ENCODE results near the gene USH2A. TPM values are rescaled to one million over a fixed set of nuclear protein-coding genes. Genes with fewer than 3 reads are reported as not detected.

The USH2A gene
- polyA plus RNA-seq, 3 donors = not detected

DNA sequence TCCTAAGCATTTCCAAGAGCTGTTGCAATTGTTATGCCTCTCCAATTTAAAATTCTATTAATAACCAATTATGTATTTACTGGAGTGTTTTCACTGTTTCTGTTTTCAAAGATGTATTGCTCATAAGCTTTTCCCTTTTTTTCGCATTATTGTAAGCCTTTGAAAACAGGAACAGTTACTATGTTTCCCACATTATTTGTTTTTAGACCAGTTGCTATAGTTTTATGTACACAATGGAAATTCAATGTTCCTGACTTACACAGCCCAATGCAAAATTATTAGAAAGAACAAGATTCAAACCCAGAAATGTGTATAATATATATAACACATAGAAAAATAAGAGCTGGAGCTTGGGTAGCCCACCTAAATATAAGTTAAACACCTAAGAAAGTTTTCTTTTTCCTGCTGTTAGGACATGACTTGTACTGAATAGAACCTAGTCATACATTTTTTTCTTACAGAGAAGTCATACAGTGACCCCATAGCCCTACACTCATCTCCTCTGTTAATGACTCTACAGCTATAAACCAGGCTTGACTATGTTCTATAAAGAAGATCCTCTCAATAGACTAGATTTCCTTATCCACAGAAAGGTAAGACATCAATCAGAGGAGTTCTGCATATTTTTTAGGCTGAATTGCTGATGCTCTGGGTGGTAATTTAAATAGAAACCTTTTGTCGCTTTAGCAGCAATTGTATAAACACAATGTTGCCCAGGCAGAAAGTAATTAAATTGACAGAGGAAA, 299.6 kb downstream of the USH2A start:
- no peak overlapping the region for H3K4me2 ChIP-seq (replicated peaks; ENCODE audit: extremely low read depth, low read length, poor library complexity, severe bottlenecking)
- H3K4me3 ChIP-seq (replicated peaks in 1 of 3; ENCODE audit: low read depth in 2 of 3, low read length in 3 of 3) = no peak overlapping the region
- H3K27me3 Mint-ChIP-seq (ENCODE audit: low read depth in 3 of 3) = peaks cover 1 to 6% (median 1%) of the 10 kb centered on the region in 3 donors
- no peaks in the 10 kb centered on the region for H3K9me3 Mint-ChIP-seq
- WGBS (ENCODE audit: insufficient coverage) = no CpG with 5 or more reads among the region's 2 CpGs
- DNase-seq = no peak
- intact Hi-C loops (cut with micrococcal nuclease) = no loop called here
- no peak for TF ChIP-seq CTCF (IDR thresholded peaks at IDR 0.05)
- H3K4me1 Mint-ChIP-seq = no peaks in the 10 kb centered on the region
- no peak overlapping the region for H3K27ac ChIP-seq (ENCODE audit: low read depth in 1 of 2, low read length in 2 of 2)
- H3K27ac Mint-ChIP-seq = no peak overlapping the region
- no peaks in the 10 kb centered on the region for H4K20me1 ChIP-seq (ENCODE audit: insufficient read depth, low read length)
- H3K4me3 Mint-ChIP-seq = no peak overlapping the region
- no peaks in the 10 kb centered on the region for H3K36me3 ChIP-seq (replicated peaks in 1 of 2; ENCODE audit: control insufficient read depth in 1 of 2, insufficient read depth in 2 of 2, low read length in 2 of 2)
- no peaks in the 10 kb centered on the region for H3K4me1 ChIP-seq (ENCODE audit: control insufficient read depth in 1 of 2, insufficient read depth in 2 of 2, low read length in 2 of 2)
- peaks cover 0 to 2% of the 10 kb centered on the region in 2 donors for H3K27me3 ChIP-seq (ENCODE audit: control insufficient read depth in 2 of 2, insufficient read depth in 2 of 2, low read length in 2 of 2)
- H3K36me3 Mint-ChIP-seq = no peaks in the 10 kb centered on the region
- H2AFZ ChIP-seq (ENCODE audit: insufficient read depth, low read depth, low read length, poor library complexity, severe bottlenecking) = no peak overlapping the region
- H3K79me2 ChIP-seq (ENCODE audit: insufficient read depth, low read length) = no peaks in the 10 kb centered on the region
- H3K9ac ChIP-seq (ENCODE audit: insufficient read depth, low read length, poor library complexity, severe bottlenecking) = no peak overlapping the region
- H3K9me3 ChIP-seq (replicated peaks in 1 of 2; ENCODE audit: control insufficient read depth in 1 of 2, insufficient read depth in 1 of 2, low read length in 2 of 2) = no peaks in the 10 kb centered on the region

GRCh38 chr1:216119600-216119999, 303.6 kb downstream of the USH2A start:
- Mint-ChIP-seq H3K4me3 (no peak overlapping the region), H3K27ac (no peak overlapping the region), H3K36me3 (no peaks in the 10 kb centered on the region), H3K27me3 (ENCODE audit: low read depth in 3 of 3) (peaks cover 0 to 1% (median 1%) of the 10 kb centered on the region in 3 donors), H3K9me3 (no peaks in the 10 kb centered on the region), H3K4me1 (no peaks in the 10 kb centered on the region)
- Histone ChIP-seq H3K36me3 (replicated peaks in 1 of 2; ENCODE audit: control insufficient read depth in 1 of 2, insufficient read depth in 2 of 2, low read length in 2 of 2) (no peaks in the 10 kb centered on the region), H3K27ac (ENCODE audit: low read depth in 1 of 2, low read length in 2 of 2) (no peak overlapping the region), H3K79me2 (ENCODE audit: insufficient read depth, low read length) (no peaks in the 10 kb centered on the region), H3K4me2 (replicated peaks; ENCODE audit: extremely low read depth, low read length, poor library complexity, severe bottlenecking) (no peak overlapping the region), H3K4me1 (ENCODE audit: control insufficient read depth in 1 of 2, insufficient read depth in 2 of 2, low read length in 2 of 2) (no peaks in the 10 kb centered on the region), H3K4me3 (replicated peaks in 1 of 3; ENCODE audit: low read depth in 2 of 3, low read length in 3 of 3) (no peak overlapping the region), H3K9ac (ENCODE audit: insufficient read depth, low read length, poor library complexity, severe bottlenecking) (no peak overlapping the region), H3K27me3 (ENCODE audit: control insufficient read depth in 2 of 2, insufficient read depth in 2 of 2, low read length in 2 of 2) (peaks cover 0 to 2% of the 10 kb centered on the region in 2 donors), H2AFZ (ENCODE audit: insufficient read depth, low read depth, low read length, poor library complexity, severe bottlenecking) (no peak overlapping the region), H4K20me1 (ENCODE audit: insufficient read depth, low read length) (no peaks in the 10 kb centered on the region), H3K9me3 (replicated peaks in 1 of 2; ENCODE audit: control insufficient read depth in 1 of 2, insufficient read depth in 1 of 2, low read length in 2 of 2) (no peaks in the 10 kb centered on the region)
- no peak for TF ChIP-seq CTCF (IDR thresholded peaks at IDR 0.05)
- DNase-seq = no peak
- intact Hi-C loops (cut with micrococcal nuclease) = no loop called here
- no CpG with 5 or more reads among the region's 2 CpGs for WGBS (ENCODE audit: insufficient coverage)
